Smooth muscle cell (in vitro differentiated cells): ENCODE measurements around the gene RIMKLB. TPM values are rescaled to one million over a fixed set of nuclear protein-coding genes. Genes with fewer than 3 reads are reported as not detected.

Experiments
- DNase-seq: peaks from one replicate; lab custom pipeline; 2025; ENCODE audit not compliant: unreplicated experiment; lab: John Stamatoyannopoulos, UW
- H2AFZ ChIP-seq: fragments of 200-600 bp; sonication (generic); 2 replicates; pipeline ENCODE4 v1.6.0; 2016; ENCODE audit warnings: antibody characterized with exemption, low read depth, mild to moderate bottlenecking
- H3F3A ChIP-seq: fragments of 200-600 bp; sonication (generic); 2 replicates; pipeline ENCODE4 v1.6.0; 2017; ENCODE audit warnings: antibody characterized with exemption, low read depth
- H3K27ac ChIP-seq: fragments of 200-600 bp; sonication (generic); 2 replicates; pipeline ENCODE4 v1.5.1; 2016; ENCODE audit warnings: low read depth, mild to moderate bottlenecking
- H3K27me3 ChIP-seq: fragments of 200-600 bp; sonication (generic); 2 replicates; pipeline ENCODE4 v1.6.1; 2016; ENCODE audit warnings: low read depth, mild to moderate bottlenecking
- H3K36me3 ChIP-seq: fragments of 200-600 bp; sonication (generic); 2 replicates; pipeline ENCODE4 v1.5.1; 2016; ENCODE audit warnings: low read depth
- H3K4me1 ChIP-seq: fragments of 200-600 bp; sonication (generic); 2 replicates; pipeline ENCODE4 v1.5.1; 2016; ENCODE audit warnings: low read depth
- H3K4me2 ChIP-seq: fragments of 200-600 bp; sonication (generic); 2 replicates; pipeline ENCODE4 v1.6.0; 2016; ENCODE audit warnings: mild to moderate bottlenecking
- H3K4me3 ChIP-seq: fragments of 200-600 bp; sonication (generic); 2 replicates; pipeline ENCODE4 v1.5.1; 2016; ENCODE audit warnings: mild to moderate bottlenecking
- H3K79me2 ChIP-seq: fragments of 200-600 bp; sonication (generic); 2 replicates; pipeline ENCODE4 v1.6.0; 2016; ENCODE audit warnings: low read depth, mild to moderate bottlenecking
- H3K9ac ChIP-seq: fragments of 200-600 bp; sonication (generic); 2 replicates; pipeline ENCODE4 v1.6.0; 2016; ENCODE audit warnings: low read depth
- H3K9me3 ChIP-seq: fragments of 200-600 bp; sonication (generic); replicated peaks from 2 replicates; pipeline ENCODE4 v1.5.1; 2016; ENCODE audit warnings: low read depth
- H4K20me1 ChIP-seq: fragments of 200-600 bp; sonication (generic); 2 replicates; pipeline ENCODE4 v1.6.0; 2016; ENCODE audit warnings: low read depth
- CTCF ChIP-seq: fragments of 200-600 bp; sonication (generic); IDR thresholded peaks from 2 replicates; pipeline ENCODE4 v1.5.1; 2017; ENCODE audit warnings: borderline replicate concordance, mild to moderate bottlenecking, antibody characterized with exemption; ENCODE audit not compliant: insufficient read depth, poor library complexity, severe bottlenecking
- WGBS: methylation state at CpG from one replicate; pipeline ENCODE4 v1.1.7; 2016; ENCODE audit warnings: low lambda C conversion rate; 5-methylcytosine and 5-hydroxymethylcytosine counted together
- polyA plus RNA-seq: library from polyadenylated mRNA; unstranded; fragments of >200 nt; fragmentation: Nextera tagmentation; extraction: Ambion mirVana; gene quantifications from 2 replicates; pipeline ENCODE4 v1.2.1, GENCODE V29; 2016
- total RNA-seq: library from RNA; depleted of rRNA; stranded (reverse); fragments of >200 nt; gene quantifications from 2 replicates; pipeline ENCODE4 v1.2.3, GENCODE V29; 2014

RIMKLB gene
- total and polyA plus RNA-seq, 2 experiments from 2014 or later: 11.9 to 32.1 TPM

- no peak for DNase-seq
- Histone ChIP-seq H3K36me3 (no peaks in the 10 kb centered on the region), H3K9me3 (no peaks in the 10 kb centered on the region), H3K4me1 (peaks cover 6% of the 10 kb centered on the region), H4K20me1 (no peaks in the 10 kb centered on the region), H3K4me3 (no peak within 1 kb of the TSS), H2AFZ (peak within 1 kb of the TSS; percentile 10), H3K27me3 (no peaks in the 10 kb centered on the region), H3K4me2 (peak within 1 kb of the TSS; percentile 64), H3K9ac (no peak within 1 kb of the TSS), H3F3A (no peaks in the 10 kb centered on the region), H3K27ac (peak within 1 kb of the TSS; percentile 62), H3K79me2 (no peaks in the 10 kb centered on the region)
- WGBS: 88% methylated on average over 3 of the region's 3 CpGs
- TF ChIP-seq CTCF: no peak
These were observed 124.5 kb downstream of the RIMKLB start, which contains the start of gene A2ML1 for GRCh38 chr12:8822298-8822697. A2ML1 (plus strand) TSS chr12:8822621; CDS start chr12:8822652, 31 bp downstream.

- DNase-seq: no peak
- WGBS: 24% methylated on average over 8 of the region's 8 CpGs
- no peaks in the 10 kb centered on the region for H3F3A ChIP-seq
These were observed 125.9 kb downstream of the RIMKLB start for GRCh38 chr12:8823565-8824300.

GRCh38 chr12:8827551-8828256 is 129.9 kb downstream of the RIMKLB start:
- H3K9ac ChIP-seq: no peak overlapping the region
- DNase-seq: no peak
- H3K4me2 ChIP-seq: no peak overlapping the region
- H3K27ac ChIP-seq: peak overlapping the region; percentile 55
- no peak for TF ChIP-seq CTCF
- no peak overlapping the region for H2AFZ ChIP-seq
- no peaks in the 10 kb centered on the region for H4K20me1 ChIP-seq
- no peaks in the 10 kb centered on the region for H3K27me3 ChIP-seq
- peaks cover 6% of the 10 kb centered on the region for H3K4me1 ChIP-seq
- 76% methylated on average over 4 of the region's 4 CpGs for WGBS
- no peaks in the 10 kb centered on the region for H3K79me2 ChIP-seq
- no peaks in the 10 kb centered on the region for H3F3A ChIP-seq
- H3K36me3 ChIP-seq: no peaks in the 10 kb centered on the region
- H3K4me3 ChIP-seq: no peak overlapping the region
- no peaks in the 10 kb centered on the region for H3K9me3 ChIP-seq

More at GRCh38 chr12:8823565-8824300, 125.9 kb downstream of the RIMKLB start:
- Histone ChIP-seq H3K27me3 (no peaks in the 10 kb centered on the region), H3K4me1 (peaks cover 6% of the 10 kb centered on the region), H3K9me3 (no peaks in the 10 kb centered on the region), H3K9ac (no peak overlapping the region), H2AFZ (peak overlapping the region; percentile 10), H4K20me1 (no peaks in the 10 kb centered on the region), H3K4me2 (peak overlapping the region; percentile 64), H3K79me2 (no peaks in the 10 kb centered on the region), H3K27ac (no peak overlapping the region), H3K4me3 (no peak overlapping the region), H3K36me3 (no peaks in the 10 kb centered on the region)
- TF ChIP-seq CTCF: peak; percentile 53
